GM12892 (cell line): ENCODE measurements around the gene HSPA1B.
A peak's percentile ranks its signal among the peaks of the same experiment; 100 is the strongest.
"Not testable (repeated sequence)": the region's sequence is repeated elsewhere in the genome, so short reads cannot be mapped to it uniquely, and the experiment has no call there.

Source experiments
- DNase-seq: peaks from one replicate; pipeline ENCODE4 v3.0.0; 2011; ENCODE audit not compliant: insufficient read length
- FAIRE-seq: peaks from 2 replicates; lab custom pipeline; 2011; peaks lifted over from hg19 to GRCh38; lab: Jason Lieb, UNC
- POLR2A ChIP-seq: IDR thresholded peaks from 2 replicates; pipeline ENCODE4 v1.6.1; 2011; ENCODE audit warnings: low read depth, low read length, control low read depth
- POLR2AphosphoS5 ChIP-seq: IDR thresholded peaks from 2 replicates; pipeline ENCODE4 v1.6.1; 2011; ENCODE audit warnings: low read depth, low read length, control low read depth
- TAF1 ChIP-seq: IDR thresholded peaks from 2 replicates; pipeline ENCODE4 v1.6.1; 2011; ENCODE audit warnings: low read depth, mild to moderate bottlenecking, control low read depth, low read length, borderline replicate concordance

Gene HSPA1B

GRCh38 chr6:31805939-31806469, 21.5 kb upstream of the HSPA1B start:
- no peak for DNase-seq
- no peak for TF ChIP-seq TAF1
- TF ChIP-seq POLR2A, result no peak
- TF ChIP-seq POLR2AphosphoS5, result no peak
- peak; percentile 36 for FAIRE-seq

GRCh38 chr6:31806470-31807272, 20.9 kb upstream of the HSPA1B start, which contains the start of gene LSM2:
LSM2 (minus strand) TSS chr6:31806966; CDS start chr6:31806757, 209 bp downstream.
- peak; percentile 90 for TF ChIP-seq POLR2AphosphoS5
- TF ChIP-seq POLR2A, result peak; percentile 89
- peak; percentile 50; the same call in 1 of the 2 replicates for TF ChIP-seq TAF1
- peak; percentile 100 for DNase-seq
- FAIRE-seq, result peak; percentile 94

DNA sequence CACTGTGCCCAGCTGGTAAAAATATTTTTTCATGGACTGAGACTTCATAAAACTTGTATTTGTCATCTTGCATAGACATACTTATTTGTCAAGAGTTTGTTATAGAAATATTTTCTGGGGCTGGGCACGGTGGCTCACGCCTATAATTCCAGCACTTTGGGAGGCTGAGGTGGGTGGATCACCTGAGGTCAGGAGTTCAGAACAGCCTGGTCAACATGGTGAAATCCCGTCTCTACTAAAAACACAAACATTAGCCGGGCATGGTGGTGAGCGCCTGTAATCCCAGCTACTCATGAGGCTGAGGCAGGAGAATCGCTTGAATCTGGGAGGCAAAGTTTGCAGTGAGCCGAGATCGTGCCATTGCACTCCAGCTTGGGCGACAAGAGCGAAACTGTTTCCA, 18.9 kb upstream of the HSPA1B start:
- FAIRE-seq, DNase-seq: not testable (repeated sequence)

DNA sequence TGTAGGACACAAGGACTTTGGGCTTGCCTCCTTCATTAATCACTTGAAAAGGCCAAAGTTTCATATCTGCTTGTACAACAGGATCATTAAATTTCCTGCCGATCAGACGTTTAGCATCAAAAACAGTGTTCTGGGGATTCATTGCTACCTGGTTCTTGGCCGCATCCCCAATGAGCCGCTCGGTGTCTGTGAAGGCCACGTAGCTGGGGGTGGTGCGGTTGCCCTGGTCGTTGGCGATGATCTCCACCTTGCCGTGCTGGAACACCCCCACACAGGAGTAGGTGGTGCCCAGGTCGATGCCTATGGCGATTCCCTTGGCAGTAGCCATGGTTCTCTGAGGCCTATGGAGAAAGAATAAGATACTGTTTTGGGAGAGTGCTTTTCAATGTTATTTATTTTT, 15.9 kb upstream of the HSPA1B start:
- DNase-seq (no peak), FAIRE-seq (no peak)
- TF ChIP-seq POLR2A, result no peak
- TF ChIP-seq POLR2AphosphoS5, result no peak
- no peak for TF ChIP-seq TAF1

- DNase-seq (no peak), FAIRE-seq (no peak)
- TF ChIP-seq POLR2A (no peak), POLR2AphosphoS5 (no peak), TAF1 (no peak)
These were observed 14.1 kb upstream of the HSPA1B start for GRCh38 chr6:31813465-31813849.

DNA sequence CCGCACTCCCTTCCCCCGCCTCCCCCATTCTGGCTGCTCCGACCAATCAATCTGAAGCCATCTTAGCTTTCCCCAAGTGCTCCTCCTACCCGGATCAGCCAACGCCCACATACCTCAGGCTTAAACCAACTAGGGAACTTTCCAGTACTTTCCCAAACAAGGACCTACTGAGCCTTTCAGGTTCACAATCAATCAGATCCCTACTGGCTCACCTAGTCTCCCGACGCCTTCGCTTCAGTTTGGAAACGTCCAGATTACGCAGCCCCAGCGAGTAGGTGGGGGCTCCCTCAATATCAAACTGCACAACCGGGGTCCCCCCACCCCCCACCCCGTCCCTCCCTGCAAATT, 12.9 kb upstream of the HSPA1B start:
- FAIRE-seq, result peak; percentile 69

DNA sequence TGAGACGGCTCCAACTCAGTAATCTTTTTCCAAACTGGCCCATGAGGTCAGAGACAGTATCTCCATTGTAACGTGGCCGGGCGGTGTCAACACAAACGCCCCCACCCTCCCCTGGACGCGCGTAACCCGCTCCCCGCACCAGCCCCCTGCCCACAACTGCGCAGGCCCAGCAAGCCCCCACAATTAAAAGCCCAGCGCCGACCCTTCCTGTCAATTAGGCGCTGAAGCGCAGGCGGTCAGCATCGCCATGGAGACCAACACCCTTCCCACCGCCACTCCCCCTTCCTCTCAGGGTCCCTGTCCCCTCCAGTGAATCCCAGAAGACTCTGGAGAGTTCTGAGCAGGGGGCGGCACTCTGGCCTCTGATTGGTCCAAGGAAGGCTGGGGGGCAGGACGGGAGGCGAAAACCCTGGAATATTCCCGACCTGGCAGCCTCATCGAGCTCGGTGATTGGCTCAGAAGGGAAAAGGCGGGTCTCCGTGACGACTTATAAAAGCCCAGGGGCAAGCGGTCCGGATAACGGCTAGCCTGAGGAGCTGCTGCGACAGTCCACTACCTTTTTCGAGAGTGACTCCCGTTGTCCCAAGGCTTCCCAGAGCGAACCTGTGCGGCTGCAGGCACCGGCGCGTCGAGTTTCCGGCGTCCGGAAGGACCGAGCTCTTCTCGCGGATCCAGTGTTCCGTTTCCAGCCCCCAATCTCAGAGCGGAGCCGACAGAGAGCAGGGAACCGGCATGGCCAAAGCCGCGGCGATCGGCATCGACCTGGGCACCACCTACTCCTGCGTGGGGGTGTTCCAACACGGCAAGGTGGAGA, 12.3 kb upstream of the HSPA1B start, which contains the start of the genes HSPA1A and HSPA1L:
HSPA1A (plus strand) TSS at position 519 of the 814 bp plus-strand sequence; CDS start at position 733, 214 bp downstream.
HSPA1L (minus strand) TSS at position 259 of the 814 bp plus-strand sequence. CDS start 3,311 bp downstream, outside the sequence.
- FAIRE-seq, result peak; percentile 5

More for the DNA sequence above, 12.9 kb upstream of the HSPA1B start:
- peak; percentile 81 for DNase-seq
- TF ChIP-seq POLR2A (no peak), POLR2AphosphoS5 (no peak; the same call in 1 of the 2 replicates), TAF1 (no peak)

GRCh38 chr6:31817133-31817928, 10.2 kb upstream of the HSPA1B start:
- not testable (repeated sequence) for DNase-seq
- FAIRE-seq, result peak; percentile 72

More for the DNA sequence above, 12.3 kb upstream of the HSPA1B start, which contains the start of the genes HSPA1A and HSPA1L:
- DNase-seq, result peak; percentile 57
- TF ChIP-seq POLR2AphosphoS5 (peak; percentile 46), POLR2A (peak; percentile 78), TAF1 (no peak)

- not testable (repeated sequence) for DNase-seq, FAIRE-seq
These were observed 9.5 kb upstream of the HSPA1B start for GRCh38 chr6:31817929-31818511.

GRCh38 chr6:31819871-31820299, 7.7 kb upstream of the HSPA1B start:
- DNase-seq, result no peak
- FAIRE-seq, result no peak
- no peak for TF ChIP-seq POLR2AphosphoS5
- no peak for TF ChIP-seq POLR2A
- TF ChIP-seq TAF1, result no peak

GRCh38 chr6:31820399-31820798, 7.1 kb upstream of the HSPA1B start:
- FAIRE-seq, DNase-seq: not testable (repeated sequence)
